WTC11 (cell line): ENCODE measurements around the gene ZNF175. TPM values are rescaled to one million over a fixed set of nuclear protein-coding genes. Genes with fewer than 3 reads are reported as not detected.

ENCODE experiments used
- ATF2 ChIP-seq: sonication (generic); formaldehyde crosslinking; IDR thresholded peaks from 2 replicates; pipeline ENCODE4 v1.8.1; 2022; ENCODE audit warnings: low read depth, missing genetic modification reagents, borderline replicate concordance
- E2F1 ChIP-seq: sonication (generic); formaldehyde crosslinking; IDR thresholded peaks from 2 replicates; pipeline ENCODE4 v1.8.0; 2022; ENCODE audit warnings: mild to moderate bottlenecking, missing genetic modification reagents
- EMX1 ChIP-seq: fragments of 250-450 bp; sonication (Bioruptor Pico); IDR thresholded peaks from 2 replicates; pipeline ENCODE4 v1.8.0; 2021; ENCODE audit warnings: mild to moderate bottlenecking
- ETV6 ChIP-seq: sonication (generic); formaldehyde crosslinking; IDR thresholded peaks from 2 replicates; pipeline ENCODE4 v1.8.1; 2022; ENCODE audit warnings: mild to moderate bottlenecking, missing genetic modification reagents
- FOXK1 ChIP-seq: sonication (generic); formaldehyde crosslinking; IDR thresholded peaks from 2 replicates; pipeline ENCODE4 v1.8.0; 2022; ENCODE audit warnings: mild to moderate bottlenecking, moderate library complexity, missing genetic modification reagents
- HMGA2 ChIP-seq: fragments of 250-450 bp; sonication (Bioruptor Pico); IDR thresholded peaks from 2 replicates; pipeline ENCODE4 v1.4.0; 2021; ENCODE audit warnings: mild to moderate bottlenecking, moderate library complexity
- HMGXB4 ChIP-seq: sonication (generic); formaldehyde crosslinking; IDR thresholded peaks from 2 replicates; pipeline ENCODE4 v1.8.1; 2023; ENCODE audit warnings: mild to moderate bottlenecking, moderate library complexity, missing genetic modification reagents
- JAZF1 ChIP-seq: fragments of 250-450 bp; sonication (Bioruptor Pico); IDR thresholded peaks from 2 replicates; pipeline ENCODE4 v1.9.0; 2021; ENCODE audit warnings: moderate library complexity, mild to moderate bottlenecking, inconsistent platforms
- JUN ChIP-seq: sonication (generic); formaldehyde crosslinking; IDR thresholded peaks from 2 replicates; pipeline ENCODE4 v1.8.0; 2023; ENCODE audit warnings: mild to moderate bottlenecking, missing genetic modification reagents
- MAX ChIP-seq: sonication (generic); formaldehyde crosslinking; IDR thresholded peaks from 2 replicates; pipeline ENCODE4 v1.8.0; 2022; ENCODE audit warnings: mild to moderate bottlenecking, missing genetic modification reagents
- RELA ChIP-seq: sonication (generic); formaldehyde crosslinking; IDR thresholded peaks from 2 replicates; pipeline ENCODE4 v1.8.1; 2022; ENCODE audit warnings: missing genetic modification reagents, mild to moderate bottlenecking, borderline replicate concordance
- SP1 ChIP-seq: sonication (generic); formaldehyde crosslinking; conservative IDR thresholded peaks from 2 replicates; pipeline ENCODE4 v1.8.1; 2022; ENCODE audit warnings: missing genetic modification reagents
- TCF7 ChIP-seq: sonication (generic); formaldehyde crosslinking; IDR thresholded peaks from 2 replicates; pipeline ENCODE4 v1.8.0; 2022; ENCODE audit warnings: mild to moderate bottlenecking, low read depth, missing genetic modification reagents, moderate library complexity
- TP53 ChIP-seq: sonication (generic); formaldehyde crosslinking; IDR thresholded peaks from 2 replicates; pipeline ENCODE4 v1.8.1; 2023; ENCODE audit warnings: mild to moderate bottlenecking, missing genetic modification reagents
- ZBTB43 ChIP-seq: sonication (generic); formaldehyde crosslinking; IDR thresholded peaks from 2 replicates; pipeline ENCODE4 v1.8.1; 2023; ENCODE audit warnings: mild to moderate bottlenecking, missing genetic modification reagents
- ZNF121 ChIP-seq: sonication (generic); formaldehyde crosslinking; IDR thresholded peaks from 2 replicates; pipeline ENCODE4 v1.8.0; 2023; ENCODE audit warnings: missing genetic modification reagents
- ZNF423 ChIP-seq: fragments of 250-450 bp; sonication (Bioruptor Pico); IDR thresholded peaks from 2 replicates; pipeline ENCODE4 v2.1.2; 2022; ENCODE audit warnings: mild to moderate bottlenecking, moderate library complexity
- ZNF671 ChIP-seq: fragments of 250-450 bp; sonication (Bioruptor Pico); IDR thresholded peaks from 2 replicates; pipeline ENCODE4 v1.8.0; 2021; ENCODE audit warnings: mild to moderate bottlenecking
- total RNA-seq: library from RNA; stranded (reverse); gene quantifications from 3 replicates; pipeline ENCODE4 v1.2.3, GENCODE V29; 2021
- TF ChIP-seq, protein P1 (sequence below): fragments of 250-450 bp; sonication (Bioruptor Pico); IDR thresholded peaks from 2 replicates; pipeline ENCODE4 v1.9.0; 2021; ENCODE audit warnings: mild to moderate bottlenecking, borderline replicate concordance
- TF ChIP-seq, protein P2 (sequence below): fragments of 250-450 bp; sonication (Bioruptor Pico); IDR thresholded peaks from 2 replicates; pipeline ENCODE4 v1.9.0; 2021; ENCODE audit warnings: mild to moderate bottlenecking
- TF ChIP-seq, protein P3 (sequence below): fragments of 250-450 bp; sonication (Bioruptor Pico); IDR thresholded peaks from 2 replicates; pipeline ENCODE4 v2.1.2; 2022; ENCODE audit warnings: mild to moderate bottlenecking, moderate library complexity
- TF ChIP-seq, protein P4 (sequence below): sonication (generic); formaldehyde crosslinking; conservative IDR thresholded peaks from 2 replicates; pipeline ENCODE4 v1.8.1; 2022; ENCODE audit warnings: mild to moderate bottlenecking, missing genetic modification reagents
- TF ChIP-seq, protein P5 (sequence below): fragments of 250-450 bp; sonication (Bioruptor Pico); IDR thresholded peaks from 2 replicates; pipeline ENCODE4 v1.9.0; 2021; ENCODE audit warnings: mild to moderate bottlenecking

ZNF175 gene
- total RNA-seq, 1 experiment from 2014 or later = 10.9 TPM

DNA sequence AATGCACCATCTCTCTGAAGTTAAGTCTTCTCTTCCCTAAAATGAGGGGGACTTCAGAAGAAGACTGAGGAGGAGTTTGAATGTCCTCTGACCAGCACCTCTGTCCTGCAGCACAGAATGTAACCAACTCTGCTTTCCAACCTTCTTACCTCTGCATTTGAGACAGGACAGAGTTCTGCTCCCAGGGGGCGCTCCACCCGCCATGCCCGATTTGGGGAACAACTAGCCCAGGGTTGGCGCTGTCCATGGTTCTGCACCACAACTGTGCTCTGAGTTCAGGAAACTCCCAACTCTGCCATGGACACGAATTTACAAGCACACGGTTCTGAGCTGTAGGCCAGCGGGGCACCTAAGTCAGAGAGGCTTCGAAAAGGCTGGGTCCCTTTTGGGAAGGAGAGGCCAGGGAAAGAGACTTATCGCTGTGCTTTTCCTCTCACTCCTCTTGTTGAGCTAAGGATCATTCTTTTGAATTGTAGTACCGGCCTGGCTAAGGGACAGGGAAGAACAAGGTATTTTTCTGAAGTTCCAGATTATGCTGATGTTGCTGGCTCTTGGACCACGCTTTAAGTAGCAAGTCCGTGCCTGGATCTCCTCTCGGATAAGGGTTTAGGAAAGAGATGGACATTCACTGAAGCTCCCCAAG is 37.0 kb downstream of the ZNF175 start (continued):
- TF ChIP-seq, protein P1, sequence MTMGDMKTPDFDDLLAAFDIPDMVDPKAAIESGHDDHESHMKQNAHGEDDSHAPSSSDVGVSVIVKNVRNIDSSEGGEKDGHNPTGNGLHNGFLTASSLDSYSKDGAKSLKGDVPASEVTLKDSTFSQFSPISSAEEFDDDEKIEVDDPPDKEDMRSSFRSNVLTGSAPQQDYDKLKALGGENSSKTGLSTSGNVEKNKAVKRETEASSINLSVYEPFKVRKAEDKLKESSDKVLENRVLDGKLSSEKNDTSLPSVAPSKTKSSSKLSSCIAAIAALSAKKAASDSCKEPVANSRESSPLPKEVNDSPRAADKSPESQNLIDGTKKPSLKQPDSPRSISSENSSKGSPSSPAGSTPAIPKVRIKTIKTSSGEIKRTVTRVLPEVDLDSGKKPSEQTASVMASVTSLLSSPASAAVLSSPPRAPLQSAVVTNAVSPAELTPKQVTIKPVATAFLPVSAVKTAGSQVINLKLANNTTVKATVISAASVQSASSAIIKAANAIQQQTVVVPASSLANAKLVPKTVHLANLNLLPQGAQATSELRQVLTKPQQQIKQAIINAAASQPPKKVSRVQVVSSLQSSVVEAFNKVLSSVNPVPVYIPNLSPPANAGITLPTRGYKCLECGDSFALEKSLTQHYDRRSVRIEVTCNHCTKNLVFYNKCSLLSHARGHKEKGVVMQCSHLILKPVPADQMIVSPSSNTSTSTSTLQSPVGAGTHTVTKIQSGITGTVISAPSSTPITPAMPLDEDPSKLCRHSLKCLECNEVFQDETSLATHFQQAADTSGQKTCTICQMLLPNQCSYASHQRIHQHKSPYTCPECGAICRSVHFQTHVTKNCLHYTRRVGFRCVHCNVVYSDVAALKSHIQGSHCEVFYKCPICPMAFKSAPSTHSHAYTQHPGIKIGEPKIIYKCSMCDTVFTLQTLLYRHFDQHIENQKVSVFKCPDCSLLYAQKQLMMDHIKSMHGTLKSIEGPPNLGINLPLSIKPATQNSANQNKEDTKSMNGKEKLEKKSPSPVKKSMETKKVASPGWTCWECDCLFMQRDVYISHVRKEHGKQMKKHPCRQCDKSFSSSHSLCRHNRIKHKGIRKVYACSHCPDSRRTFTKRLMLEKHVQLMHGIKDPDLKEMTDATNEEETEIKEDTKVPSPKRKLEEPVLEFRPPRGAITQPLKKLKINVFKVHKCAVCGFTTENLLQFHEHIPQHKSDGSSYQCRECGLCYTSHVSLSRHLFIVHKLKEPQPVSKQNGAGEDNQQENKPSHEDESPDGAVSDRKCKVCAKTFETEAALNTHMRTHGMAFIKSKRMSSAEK (CRISPR knock-in tag) = no peak
- TF ChIP-seq ETV6 (CRISPR knock-in tag) = peak; percentile 92
- no peak for TF ChIP-seq TP53 (CRISPR knock-in tag)
- peak; percentile 93 for TF ChIP-seq E2F1 (CRISPR knock-in tag)
- TF ChIP-seq JAZF1 (CRISPR knock-in tag) = no peak
- TF ChIP-seq ZBTB43 (CRISPR knock-in tag) = peak; percentile 66; the same call in 1 of the 2 replicates
- TF ChIP-seq, protein P2, sequence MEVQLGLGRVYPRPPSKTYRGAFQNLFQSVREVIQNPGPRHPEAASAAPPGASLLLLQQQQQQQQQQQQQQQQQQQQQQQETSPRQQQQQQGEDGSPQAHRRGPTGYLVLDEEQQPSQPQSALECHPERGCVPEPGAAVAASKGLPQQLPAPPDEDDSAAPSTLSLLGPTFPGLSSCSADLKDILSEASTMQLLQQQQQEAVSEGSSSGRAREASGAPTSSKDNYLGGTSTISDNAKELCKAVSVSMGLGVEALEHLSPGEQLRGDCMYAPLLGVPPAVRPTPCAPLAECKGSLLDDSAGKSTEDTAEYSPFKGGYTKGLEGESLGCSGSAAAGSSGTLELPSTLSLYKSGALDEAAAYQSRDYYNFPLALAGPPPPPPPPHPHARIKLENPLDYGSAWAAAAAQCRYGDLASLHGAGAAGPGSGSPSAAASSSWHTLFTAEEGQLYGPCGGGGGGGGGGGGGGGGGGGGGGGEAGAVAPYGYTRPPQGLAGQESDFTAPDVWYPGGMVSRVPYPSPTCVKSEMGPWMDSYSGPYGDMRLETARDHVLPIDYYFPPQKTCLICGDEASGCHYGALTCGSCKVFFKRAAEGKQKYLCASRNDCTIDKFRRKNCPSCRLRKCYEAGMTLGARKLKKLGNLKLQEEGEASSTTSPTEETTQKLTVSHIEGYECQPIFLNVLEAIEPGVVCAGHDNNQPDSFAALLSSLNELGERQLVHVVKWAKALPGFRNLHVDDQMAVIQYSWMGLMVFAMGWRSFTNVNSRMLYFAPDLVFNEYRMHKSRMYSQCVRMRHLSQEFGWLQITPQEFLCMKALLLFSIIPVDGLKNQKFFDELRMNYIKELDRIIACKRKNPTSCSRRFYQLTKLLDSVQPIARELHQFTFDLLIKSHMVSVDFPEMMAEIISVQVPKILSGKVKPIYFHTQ (CRISPR knock-in tag) = no peak
- TF ChIP-seq JUN (CRISPR knock-in tag) = peak; percentile 92; the same call in 1 of the 2 replicates
- peak; percentile 75; the same call in 1 of the 2 replicates for TF ChIP-seq HMGXB4 (CRISPR knock-in tag)
- no peak; the same call in 1 of the 2 replicates for TF ChIP-seq TCF7 (CRISPR knock-in tag)
- TF ChIP-seq ZNF121 = peak; percentile 41; the same call in 1 of the 2 replicates
- TF ChIP-seq MAX (CRISPR knock-in tag) = peak; percentile 77; the same call in 1 of the 2 replicates
- peak; percentile 56; the same call in 1 of the 2 replicates for TF ChIP-seq SP1
- no peak for TF ChIP-seq HMGA2 (CRISPR knock-in tag)
- no peak for TF ChIP-seq ATF2 (CRISPR knock-in tag)
- no peak for TF ChIP-seq ZNF671 (CRISPR knock-in tag)
- no peak for TF ChIP-seq EMX1 (CRISPR knock-in tag)
- TF ChIP-seq RELA (CRISPR knock-in tag) = no peak
- TF ChIP-seq FOXK1 (CRISPR knock-in tag) = peak; percentile 91
- TF ChIP-seq, protein P3, sequence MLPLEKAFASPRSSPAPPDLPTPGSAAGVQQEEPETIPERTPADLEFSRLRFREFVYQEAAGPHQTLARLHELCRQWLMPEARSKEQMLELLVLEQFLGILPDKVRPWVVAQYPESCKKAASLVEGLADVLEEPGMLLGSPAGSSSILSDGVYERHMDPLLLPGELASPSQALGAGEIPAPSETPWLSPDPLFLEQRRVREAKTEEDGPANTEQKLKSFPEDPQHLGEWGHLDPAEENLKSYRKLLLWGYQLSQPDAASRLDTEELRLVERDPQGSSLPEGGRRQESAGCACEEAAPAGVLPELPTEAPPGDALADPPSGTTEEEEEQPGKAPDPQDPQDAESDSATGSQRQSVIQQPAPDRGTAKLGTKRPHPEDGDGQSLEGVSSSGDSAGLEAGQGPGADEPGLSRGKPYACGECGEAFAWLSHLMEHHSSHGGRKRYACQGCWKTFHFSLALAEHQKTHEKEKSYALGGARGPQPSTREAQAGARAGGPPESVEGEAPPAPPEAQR (CRISPR knock-in tag) = no peak
- TF ChIP-seq, protein P4, sequence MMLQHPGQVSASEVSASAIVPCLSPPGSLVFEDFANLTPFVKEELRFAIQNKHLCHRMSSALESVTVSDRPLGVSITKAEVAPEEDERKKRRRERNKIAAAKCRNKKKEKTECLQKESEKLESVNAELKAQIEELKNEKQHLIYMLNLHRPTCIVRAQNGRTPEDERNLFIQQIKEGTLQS (CRISPR knock-in tag) = no peak
- 0 out of 2 replicates have a peak, but pooled peaks have one; percentile 32 for TF ChIP-seq ZNF423 (CRISPR knock-in tag)
- TF ChIP-seq, protein P5, sequence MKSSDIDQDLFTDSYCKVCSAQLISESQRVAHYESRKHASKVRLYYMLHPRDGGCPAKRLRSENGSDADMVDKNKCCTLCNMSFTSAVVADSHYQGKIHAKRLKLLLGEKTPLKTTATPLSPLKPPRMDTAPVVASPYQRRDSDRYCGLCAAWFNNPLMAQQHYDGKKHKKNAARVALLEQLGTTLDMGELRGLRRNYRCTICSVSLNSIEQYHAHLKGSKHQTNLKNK (CRISPR knock-in tag) = no peak
